ENCODE results near the gene UVRAG.

UVRAG gene

DNA sequence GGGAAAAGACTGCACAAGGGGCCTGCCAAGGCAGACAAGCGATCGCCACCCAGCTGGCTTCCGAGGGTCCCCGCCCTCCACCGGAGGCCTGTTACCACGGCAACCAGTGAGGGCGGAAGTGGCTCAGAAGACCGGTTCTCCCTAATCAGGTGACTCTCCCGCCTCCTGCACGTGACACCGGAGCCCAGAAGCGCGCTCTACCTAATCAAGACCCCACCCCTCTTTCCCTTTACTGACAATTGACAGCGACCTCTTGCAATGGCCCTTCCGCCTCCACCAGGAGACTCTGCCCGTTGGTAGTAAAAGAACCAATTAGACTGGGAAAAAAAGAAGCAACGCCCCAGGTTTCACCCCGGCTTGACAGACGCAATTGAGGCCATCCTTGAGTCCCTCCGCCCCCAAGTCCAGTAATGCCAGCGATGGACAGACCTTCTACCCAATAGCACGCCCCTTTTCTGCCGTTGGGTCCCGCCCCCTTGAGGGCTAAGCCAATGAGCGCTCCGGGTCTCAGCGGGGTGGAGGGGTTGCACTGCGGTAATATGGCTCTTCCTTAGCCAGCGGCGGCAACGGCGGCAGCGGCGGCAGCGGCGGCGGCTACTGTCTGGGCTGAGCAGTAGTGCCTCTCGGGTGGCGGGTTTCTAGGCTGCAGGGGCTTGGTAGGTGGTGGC lies at the start of gene UVRAG:
TSS of gene UVRAG (plus strand) at position 534 of the 668 bp plus-strand sequence. CDS start 198 bp downstream, outside the sequence.
- DNase-seq (ENCODE audit: low read depth in 1 of 2, low spot score in 1 of 2): peak; percentile 96 to 98

DNA sequence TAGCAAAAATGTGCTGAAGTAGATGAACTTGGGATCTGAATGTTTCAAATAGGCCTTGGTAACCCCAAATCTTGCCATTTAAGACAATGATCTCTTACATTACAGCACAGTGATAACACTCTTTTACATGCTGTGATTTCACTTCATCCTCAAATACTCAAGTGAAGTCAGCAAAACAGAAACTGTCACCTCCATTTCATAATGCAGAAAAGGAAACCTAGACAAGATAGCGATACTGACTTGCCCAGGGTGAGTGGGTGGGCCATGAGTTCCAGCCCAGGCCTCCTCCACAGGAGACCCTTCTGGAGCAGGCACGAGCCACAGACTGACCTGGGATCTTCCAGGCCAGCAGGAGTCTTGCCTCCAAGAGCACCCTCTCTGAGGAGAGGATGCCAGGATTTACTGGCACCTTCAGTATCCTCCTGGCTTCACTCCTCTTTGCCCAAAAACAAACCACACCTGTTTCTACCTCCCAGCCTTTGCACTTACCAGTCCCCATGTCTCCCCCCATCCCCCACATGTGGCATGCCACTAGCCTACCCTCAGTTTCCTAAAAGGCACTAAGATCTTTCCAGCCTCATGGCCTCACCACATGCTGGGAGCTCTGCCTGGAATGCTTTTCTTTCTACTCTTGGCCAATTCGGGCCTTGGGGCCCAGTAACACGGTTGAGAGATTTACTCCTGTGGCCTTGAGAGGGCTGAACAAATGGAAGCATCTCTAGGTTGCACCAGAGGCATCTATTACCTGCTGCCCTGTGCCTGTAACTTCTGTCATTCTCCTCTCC lies 48.4 kb upstream of the UVRAG start:
- no peak for DNase-seq (ENCODE audit: low read depth in 1 of 2, low spot score in 1 of 2)

- no peak for DNase-seq (ENCODE audit: low read depth in 1 of 2, low spot score in 1 of 2)
Measured at GRCh38 chr11:75767228-75767572, 47.8 kb upstream of the UVRAG start.

- DNase-seq (ENCODE audit: low read depth in 1 of 2, low spot score in 1 of 2): no peak
Measured at GRCh38 chr11:75767793-75768111, 47.3 kb upstream of the UVRAG start.

DNA sequence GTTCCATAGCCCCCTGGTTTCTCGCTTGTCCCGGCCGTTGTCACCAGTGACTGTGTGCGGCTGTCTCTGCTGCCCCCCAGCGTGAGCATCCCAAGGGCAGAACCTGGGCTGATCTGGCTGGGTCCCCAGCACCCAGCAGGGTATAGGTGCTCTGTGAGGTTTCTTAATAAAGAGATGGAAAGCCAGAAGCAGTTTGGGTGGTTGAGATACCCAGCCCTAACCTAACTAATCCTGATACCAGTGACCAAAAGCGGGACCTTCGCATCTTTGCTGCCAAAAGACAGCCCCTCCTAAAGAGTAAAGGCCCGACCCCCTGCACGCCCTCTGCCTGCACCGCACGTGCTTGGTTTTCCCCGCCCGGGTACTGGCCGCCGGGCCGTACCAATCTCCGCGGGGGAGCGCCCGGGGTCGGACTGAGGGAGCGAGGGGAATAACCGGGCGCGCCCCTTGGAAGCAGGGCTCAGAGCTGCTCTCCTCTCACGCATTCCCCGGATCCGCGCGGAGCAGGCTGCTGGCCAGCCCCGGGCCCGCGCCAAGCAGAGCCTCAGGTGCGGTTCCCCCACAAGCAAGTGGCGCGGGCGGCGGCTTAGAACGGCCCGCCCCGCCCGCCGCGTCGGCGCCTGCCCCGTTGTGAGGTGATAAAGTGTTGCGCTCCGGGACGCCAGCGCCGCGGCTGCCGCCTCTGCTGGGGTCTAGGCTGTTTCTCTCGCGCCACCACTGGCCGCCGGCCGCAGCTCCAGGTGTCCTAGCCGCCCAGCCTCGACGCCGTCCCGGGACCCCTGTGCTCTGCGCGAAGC lies 46.7 kb upstream of the UVRAG start, which contains the start of gene DGAT2:
TSS of gene DGAT2 (plus strand) at position 667 of the 797 bp plus-strand sequence. CDS start 214 bp downstream, outside the sequence.
- peak; percentile 57 to 59 for DNase-seq (ENCODE audit: low read depth in 1 of 2, low spot score in 1 of 2)

- no peak for DNase-seq (ENCODE audit: low read depth in 1 of 2, low spot score in 1 of 2)
Measured at GRCh38 chr11:75768909-75769771, 45.9 kb upstream of the UVRAG start.

DNA sequence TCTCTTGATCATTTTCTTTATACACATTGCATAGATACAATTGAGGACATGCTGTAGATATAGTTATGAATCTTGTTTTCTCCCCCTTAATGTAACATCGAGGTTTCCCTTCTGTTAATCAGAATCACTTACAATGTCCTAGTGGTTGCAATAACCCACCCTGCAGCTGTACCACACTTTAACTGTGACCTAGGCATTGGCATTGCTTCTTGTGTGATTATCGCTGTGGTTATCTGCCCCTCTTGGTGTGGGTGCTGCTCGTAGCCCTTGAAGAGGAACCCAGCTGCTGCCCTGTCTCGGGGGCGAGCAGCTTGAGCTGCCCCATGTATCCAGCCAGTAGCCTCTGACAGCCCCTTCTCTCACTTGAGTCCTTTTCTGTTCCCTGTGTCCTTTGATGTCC lies 44.9 kb upstream of the UVRAG start:
- DNase-seq (ENCODE audit: low read depth in 1 of 2, low spot score in 1 of 2): no peak

GRCh38 chr11:75771646-75772410 lies 43.2 kb upstream of the UVRAG start:
- no peak for DNase-seq (ENCODE audit: low read depth in 1 of 2, low spot score in 1 of 2)

DNA sequence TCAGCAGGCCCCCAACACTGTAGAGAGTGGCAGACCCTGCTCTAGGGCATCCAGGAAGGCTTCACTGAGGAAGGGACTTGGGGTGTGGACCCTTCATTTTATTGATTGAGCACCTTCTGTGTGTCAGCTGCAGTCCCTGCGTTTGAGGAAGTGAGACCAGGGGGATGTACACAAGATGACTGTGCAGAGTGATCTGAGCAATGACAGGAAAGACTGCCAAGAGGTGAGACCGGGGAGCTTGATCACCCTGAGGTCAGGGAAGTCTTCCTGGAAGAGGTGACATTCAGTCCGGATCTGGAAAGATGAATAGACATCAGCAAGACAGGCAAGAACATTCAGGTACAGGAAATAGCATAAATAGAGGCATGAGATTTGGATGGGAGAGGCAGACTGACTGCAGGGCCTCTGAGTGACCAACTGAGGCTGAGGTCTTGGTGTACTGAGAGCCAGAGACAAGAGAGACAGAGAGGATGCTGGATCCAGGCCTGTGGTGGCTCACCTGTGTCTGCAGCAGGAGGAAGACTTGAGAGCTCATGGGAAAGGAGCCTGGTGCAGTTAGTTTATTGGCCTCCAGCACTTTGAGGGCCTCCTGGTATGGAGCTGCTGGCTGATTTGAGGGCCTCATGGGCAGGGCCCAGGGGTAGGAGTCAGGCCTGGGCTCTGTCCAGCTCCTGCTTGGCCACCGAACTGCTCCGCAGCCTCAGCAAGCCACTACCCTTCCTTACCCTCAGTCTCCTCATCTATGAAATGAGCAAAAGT lies 41.2 kb upstream of the UVRAG start:
- no peak for DNase-seq (ENCODE audit: low read depth in 1 of 2, low spot score in 1 of 2)

- no peak for DNase-seq (ENCODE audit: low read depth in 1 of 2, low spot score in 1 of 2)
Measured at GRCh38 chr11:75775056-75775455, 40.0 kb upstream of the UVRAG start.

GRCh38 chr11:75776546-75776945 lies 38.5 kb upstream of the UVRAG start:
- DNase-seq (ENCODE audit: low read depth in 1 of 2, low spot score in 1 of 2): no peak

DNA sequence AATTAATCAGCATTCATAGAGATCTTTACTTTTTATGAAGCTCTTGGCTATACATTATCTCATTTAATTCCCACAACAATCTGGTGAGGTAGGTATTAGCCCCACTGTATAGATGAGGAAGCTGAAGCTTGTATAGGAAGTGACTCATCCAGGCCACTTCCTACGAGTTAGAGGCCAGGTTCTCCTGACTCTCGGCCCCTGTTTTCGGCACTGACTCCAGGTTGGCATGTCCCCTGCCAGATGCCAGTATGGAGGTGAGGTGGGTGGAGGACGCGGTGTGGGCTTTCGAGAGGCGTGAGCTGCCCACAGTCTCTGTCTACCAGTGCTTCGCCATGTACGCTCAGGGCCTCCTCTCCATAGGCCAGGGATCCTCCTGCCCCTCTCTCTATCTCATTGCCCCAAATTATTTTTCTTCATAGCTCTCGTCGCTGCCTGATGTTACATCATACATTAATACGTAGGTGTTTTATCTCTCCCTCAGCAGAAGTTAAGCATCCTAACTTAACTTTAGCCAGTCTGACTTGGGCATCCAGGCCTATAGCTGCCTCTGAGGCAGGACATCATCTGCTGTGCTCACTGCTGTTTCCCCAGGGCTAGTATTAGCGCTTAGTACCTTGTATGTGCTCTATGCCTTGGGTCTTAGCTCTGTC lies 37.4 kb upstream of the UVRAG start:
- DNase-seq (ENCODE audit: low read depth in 1 of 2, low spot score in 1 of 2): no peak

GRCh38 chr11:75778962-75779361 lies 36.0 kb upstream of the UVRAG start:
- no peak for DNase-seq (ENCODE audit: low read depth in 1 of 2, low spot score in 1 of 2)

GRCh38 chr11:75779960-75780359 lies 35.0 kb upstream of the UVRAG start:
- DNase-seq (ENCODE audit: low read depth in 1 of 2, low spot score in 1 of 2): no peak

- DNase-seq (ENCODE audit: low read depth in 1 of 2, low spot score in 1 of 2): no peak
Measured at GRCh38 chr11:75780888-75781287, 34.1 kb upstream of the UVRAG start.

DNA sequence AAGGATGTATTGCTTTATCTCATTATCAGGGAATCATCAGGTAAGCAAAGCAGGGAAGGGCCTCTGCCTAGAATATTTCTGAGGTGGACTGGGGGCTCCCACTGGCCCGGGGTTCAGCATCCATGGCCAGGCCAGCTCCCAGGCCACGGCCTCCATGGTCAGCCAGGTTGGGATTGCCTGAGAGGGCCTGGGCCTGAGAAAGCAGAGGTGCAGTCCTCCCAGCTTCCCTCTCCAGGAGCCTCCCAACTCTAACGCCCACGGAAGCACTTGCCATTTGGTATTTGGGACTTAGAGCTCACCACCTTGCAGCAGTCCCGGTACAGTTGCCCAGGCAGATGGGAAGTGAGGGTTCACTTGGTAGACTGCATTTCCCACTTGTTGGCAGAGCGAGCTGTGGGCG lies 33.7 kb upstream of the UVRAG start:
- no peak for DNase-seq (ENCODE audit: low read depth in 1 of 2, low spot score in 1 of 2)

- no peak for DNase-seq (ENCODE audit: low read depth in 1 of 2, low spot score in 1 of 2)
Measured at GRCh38 chr11:75781831-75782230, 33.2 kb upstream of the UVRAG start.

- DNase-seq (ENCODE audit: low read depth in 1 of 2, low spot score in 1 of 2): no peak
Measured at GRCh38 chr11:75782540-75783263, 32.3 kb upstream of the UVRAG start.
